GM23338 (cell line): ENCODE data around the gene RUVBL2. TPM values are rescaled to one million over a fixed set of nuclear protein-coding genes. Genes with fewer than 3 reads are reported as not detected.

Source experiments
- ATAC-seq: fragments of 200-7000 bp; cut with Tn5 transposase; 3 replicates; pipeline ENCODE4 v1.9.1; 2020
- DNase-seq: peaks from one replicate; pipeline ENCODE4 v3.0.0-alpha.2; 2015; ENCODE audit warnings: low spot score
- H2AFZ ChIP-seq: fragments of 200-600 bp; sonication (generic); 2 replicates; pipeline ENCODE4 v1.8.0; 2016; ENCODE audit warnings: antibody characterized with exemption, mild to moderate bottlenecking, moderate library complexity
- H3F3A ChIP-seq: fragments of 200-600 bp; sonication (generic); replicated peaks from 2 replicates; pipeline ENCODE4 v1.8.0; 2017; ENCODE audit warnings: antibody characterized with exemption, mixed run types, low read depth
- H3K27ac ChIP-seq: fragments of 200-600 bp; sonication (generic); 2 replicates; pipeline ENCODE4 v1.6.1; 2016; ENCODE audit warnings: low read depth
- H3K27me3 ChIP-seq: fragments of 200-600 bp; sonication (generic); 2 replicates; pipeline ENCODE4 v1.8.0; 2016; ENCODE audit warnings: mild to moderate bottlenecking, mixed run types, moderate library complexity; ENCODE audit not compliant: insufficient read depth
- H3K36me3 ChIP-seq: fragments of 200-600 bp; sonication (generic); 2 replicates; pipeline ENCODE4 v1.8.0; 2016; ENCODE audit warnings: mild to moderate bottlenecking; ENCODE audit not compliant: insufficient read depth
- H3K4me1 ChIP-seq: fragments of 200-600 bp; sonication (generic); 2 replicates; pipeline ENCODE4 v1.8.0; 2016; ENCODE audit warnings: mild to moderate bottlenecking, moderate library complexity; ENCODE audit not compliant: insufficient read depth
- H3K4me2 ChIP-seq: fragments of 200-600 bp; sonication (generic); 2 replicates; pipeline ENCODE4 v1.7.1; 2017; ENCODE audit warnings: mixed run types
- H3K4me3 ChIP-seq: fragments of 200-600 bp; sonication (generic); 2 replicates; pipeline ENCODE4 v1.6.1; 2016; ENCODE audit warnings: mixed run types
- H3K79me2 ChIP-seq: fragments of 200-600 bp; sonication (generic); replicated peaks from 2 replicates; pipeline ENCODE4 v1.8.0; 2017; ENCODE audit warnings: mild to moderate bottlenecking; ENCODE audit not compliant: insufficient read depth
- H3K9me2 ChIP-seq: fragments of 200-600 bp; sonication (generic); 2 replicates; pipeline ENCODE4 v1.8.0; 2017; ENCODE audit not compliant: insufficient read depth
- H4K20me1 ChIP-seq: fragments of 200-600 bp; sonication (generic); replicated peaks from 2 replicates; pipeline ENCODE4 v1.8.0; 2017; ENCODE audit warnings: mild to moderate bottlenecking; ENCODE audit not compliant: insufficient read depth
- H3K27ac Mint-ChIP-seq: 2 replicates; pipeline ENCODE4 v1.8.0; 2020; ENCODE audit warnings: inconsistent platforms, mild to moderate bottlenecking, moderate library complexity, mixed read lengths
- H3K27me3 Mint-ChIP-seq: 3 replicates; pipeline ENCODE4 v1.8.0; 2022; ENCODE audit warnings: low read depth, mild to moderate bottlenecking, moderate library complexity, mixed read lengths, inconsistent platforms; ENCODE audit not compliant: insufficient read depth, poor library complexity
- H3K36me3 Mint-ChIP-seq: 3 replicates; pipeline ENCODE4 v1.8.0; 2021; ENCODE audit warnings: low read depth, mild to moderate bottlenecking, inconsistent platforms, moderate library complexity, mixed read lengths
- H3K4me1 Mint-ChIP-seq: 3 replicates; pipeline ENCODE4 v1.8.0; 2020; ENCODE audit warnings: mild to moderate bottlenecking, inconsistent platforms, mixed read lengths
- H3K4me3 Mint-ChIP-seq: 3 replicates; pipeline ENCODE4 v1.8.0; 2021; ENCODE audit warnings: moderate library complexity, mild to moderate bottlenecking, inconsistent platforms, mixed read lengths
- H3K9me3 Mint-ChIP-seq: 3 replicates; pipeline ENCODE4 v1.8.0; 2020; ENCODE audit warnings: moderate library complexity, mild to moderate bottlenecking, inconsistent platforms, mixed read lengths
- CREB1 ChIP-seq: fragments of 250-450 bp; sonication (Bioruptor Pico); IDR thresholded peaks from 2 replicates; pipeline ENCODE4 v1.5.0; 2020; ENCODE audit warnings: low read depth, mild to moderate bottlenecking, moderate library complexity
- CTCF ChIP-seq, 2 experiments: fragments of 200-600 bp in 1 of 2; sonication (generic) in 1 of 2; conservative IDR thresholded peaks; 2 replicates each; pipeline versions ENCODE4 v1.5.1 to v1.6.1; 2016 to 2017; ENCODE audit warnings: antibody characterized with exemption in 2 of 2, low read depth in 2 of 2, mild to moderate bottlenecking in 2 of 2, moderate library complexity in 1 of 2
- ETS1 ChIP-seq: IDR thresholded peaks from 2 replicates; pipeline ENCODE4 v1.6.1; 2016; ENCODE audit warnings: antibody characterized with exemption
- EZH2 ChIP-seq: fragments of 200-600 bp; sonication (generic); IDR thresholded peaks from one replicate; pipeline ENCODE4 v1.8.0; 2017; ENCODE audit warnings: antibody characterized with exemption, mild to moderate bottlenecking, low read depth; ENCODE audit not compliant: unreplicated experiment
- EZH2phosphoT487 ChIP-seq: fragments of 200-600 bp; sonication (generic); IDR thresholded peaks from one replicate; pipeline ENCODE4 v1.8.1; 2018; ENCODE audit warnings: antibody characterized with exemption; ENCODE audit not compliant: unreplicated experiment
- JUNB ChIP-seq: IDR thresholded peaks from one replicate; pipeline ENCODE4 v1.6.1; 2016; ENCODE audit warnings: antibody characterized with exemption; ENCODE audit not compliant: unreplicated experiment
- NANOG ChIP-seq: IDR thresholded peaks from 2 replicates; pipeline ENCODE4 v1.6.1; 2016; ENCODE audit warnings: antibody characterized with exemption, borderline replicate concordance
- POLR2AphosphoS5 ChIP-seq: IDR thresholded peaks from 2 replicates; pipeline ENCODE4 v1.6.1; 2016; ENCODE audit warnings: antibody characterized with exemption, low read depth
- REST ChIP-seq: IDR thresholded peaks from one replicate; pipeline ENCODE4 v1.6.1; 2018; ENCODE audit warnings: antibody characterized with exemption; ENCODE audit not compliant: unreplicated experiment
- STAT1 ChIP-seq: IDR thresholded peaks from one replicate; pipeline ENCODE4 v1.6.1; 2016; ENCODE audit warnings: antibody characterized with exemption; ENCODE audit not compliant: unreplicated experiment
- ZNF114 ChIP-seq: fragments of 250-450 bp; sonication (Bioruptor Pico); IDR thresholded peaks from 2 replicates; pipeline ENCODE4 v1.5.0; 2020; ENCODE audit warnings: mild to moderate bottlenecking, moderate library complexity
- ZNF331 ChIP-seq: fragments of 250-450 bp; sonication (Bioruptor Pico); IDR thresholded peaks from 2 replicates; pipeline ENCODE4 v1.5.0; 2020; ENCODE audit warnings: low read depth, mild to moderate bottlenecking, moderate library complexity
- ZNF462 ChIP-seq: fragments of 250-450 bp; sonication (Bioruptor Pico); IDR thresholded peaks from 2 replicates; pipeline ENCODE4 v1.5.0; 2020; ENCODE audit warnings: mild to moderate bottlenecking, moderate library complexity
- polyA plus RNA-seq: library from polyadenylated mRNA; unstranded; fragments of >200 nt; fragmentation: Nextera tagmentation; extraction: Ambion mirVana; gene quantifications from 2 replicates; pipeline ENCODE4 v1.2.1, GENCODE V29; 2016
- total RNA-seq: library from RNA; depleted of rRNA; stranded (reverse); fragments of >200 nt; shearing (Covaris generic); gene quantifications from 2 replicates; pipeline ENCODE4 v1.2.3, GENCODE V29; 2014

Gene RUVBL2
- total and polyA plus RNA-seq, 2 experiments from 2014 or later = 196 to 252 TPM

GRCh38 chr19:48954595-48955307, 38.9 kb upstream of the RUVBL2 start, which contains the start of gene BAX:
Gene BAX (plus strand): TSS chr19:48954875. CDS start chr19:48954929, 54 bp downstream.
- ATAC-seq = peak; percentile 90
- peak within 1 kb of the TSS; percentile 92 for H3K27ac ChIP-seq

More at GRCh38 chr19:48954595-48955307, 38.9 kb upstream of the RUVBL2 start, which contains the start of gene BAX:
- Mint-ChIP-seq H3K4me1 (peaks cover 16% of the 10 kb centered on the region), H3K36me3 (peaks cover 42% of the 10 kb centered on the region), H3K27ac (peak within 1 kb of the TSS; percentile 94), H3K27me3 (peaks cover 18% of the 10 kb centered on the region), H3K9me3 (no peaks in the 10 kb centered on the region), H3K4me3 (peak within 1 kb of the TSS; percentile 77)
- TF ChIP-seq STAT1 (no peak), POLR2AphosphoS5 (peak; percentile 87), ZNF462 (CRISPR knock-in tag) (no peak), ETS1 (peak; percentile 76; the same call in 1 of the 2 replicates), CTCF (conservative IDR thresholded peaks at IDR 0.05; ENCODE audit: low read depth in 2 of 2) (no peak), EZH2phosphoT487 (no peak), ZNF331 (CRISPR knock-in tag) (no peak), REST (no peak), JUNB (no peak), CREB1 (CRISPR knock-in tag) (peak; percentile 73), EZH2 (no peak), NANOG (no peak), ZNF114 (CRISPR knock-in tag) (no peak)
- Histone ChIP-seq H3K4me3 (peak within 1 kb of the TSS; percentile 88), H3K9me2 (no peaks in the 10 kb centered on the region), H2AFZ (peak within 1 kb of the TSS; percentile 74), H3F3A (peaks cover 20% of the 10 kb centered on the region), H4K20me1 (peaks cover 13% of the 10 kb centered on the region), H3K79me2 (peaks cover 29% of the 10 kb centered on the region), H3K27me3 (no peaks in the 10 kb centered on the region), H3K4me1 (peaks cover 12% of the 10 kb centered on the region; the same call in 1 of the 2 replicates), H3K4me2 (peak within 1 kb of the TSS; percentile 99), H3K36me3 (peaks cover 10% of the 10 kb centered on the region)
- DNase-seq = peak; percentile 98
